Measurements from ENCODE around the gene TNFAIP3.
"Not testable (repeated sequence)": the region's sequence is repeated elsewhere in the genome, so short reads cannot be mapped to it uniquely, and the experiment has no call there.

The TNFAIP3 gene

GRCh38 chr6:137877113-137877512 lies 10.1 kb downstream of the TNFAIP3 start:
- DNase-seq (ENCODE audit: insufficient read length, low spot score) (no peak), FAIRE-seq (no peak)

GRCh38 chr6:137877606-137878005 lies 10.5 kb downstream of the TNFAIP3 start:
- no peak for FAIRE-seq
- no peak for DNase-seq (ENCODE audit: insufficient read length, low spot score)

- FAIRE-seq: no peak
- no peak for DNase-seq (ENCODE audit: insufficient read length, low spot score)
Measured at GRCh38 chr6:137878029-137878428, 11.0 kb downstream of the TNFAIP3 start.

- no peak for FAIRE-seq
Measured at GRCh38 chr6:137878486-137879285, 11.6 kb downstream of the TNFAIP3 start.

GRCh38 chr6:137879299-137879698 lies 12.2 kb downstream of the TNFAIP3 start:
- FAIRE-seq (no peak), DNase-seq (ENCODE audit: insufficient read length, low spot score) (no peak)

More at GRCh38 chr6:137878486-137879285, 11.6 kb downstream of the TNFAIP3 start:
- DNase-seq (ENCODE audit: insufficient read length, low spot score): no peak

GRCh38 chr6:137879885-137880745 lies 13.1 kb downstream of the TNFAIP3 start:
- FAIRE-seq (no peak), DNase-seq (ENCODE audit: insufficient read length, low spot score) (no peak)

GRCh38 chr6:137880746-137881521 lies 13.9 kb downstream of the TNFAIP3 start:
- FAIRE-seq: no peak
- no peak for DNase-seq (ENCODE audit: insufficient read length, low spot score)

GRCh38 chr6:137881522-137881886 lies 14.4 kb downstream of the TNFAIP3 start:
- FAIRE-seq (no peak), DNase-seq (ENCODE audit: insufficient read length, low spot score) (no peak)

GRCh38 chr6:137882225-137882961 lies 15.3 kb downstream of the TNFAIP3 start:
- no peak for DNase-seq (ENCODE audit: insufficient read length, low spot score)
- FAIRE-seq: no peak

- DNase-seq (ENCODE audit: insufficient read length, low spot score) (no peak), FAIRE-seq (no peak)
Measured at GRCh38 chr6:137883400-137884148, 16.5 kb downstream of the TNFAIP3 start.

GRCh38 chr6:137884149-137884909 lies 17.3 kb downstream of the TNFAIP3 start:
- FAIRE-seq (no peak), DNase-seq (ENCODE audit: insufficient read length, low spot score) (no peak)

- DNase-seq (ENCODE audit: insufficient read length, low spot score); FAIRE-seq: not testable (repeated sequence)
Measured at GRCh38 chr6:137884910-137885229, 17.8 kb downstream of the TNFAIP3 start.

GRCh38 chr6:137886226-137886625 lies 19.2 kb downstream of the TNFAIP3 start:
- not testable (repeated sequence) for FAIRE-seq; DNase-seq (ENCODE audit: insufficient read length, low spot score)

- DNase-seq (ENCODE audit: insufficient read length, low spot score) (no peak), FAIRE-seq (no peak)
Measured at GRCh38 chr6:137890983-137891537, 24.0 kb downstream of the TNFAIP3 start.

- DNase-seq (ENCODE audit: insufficient read length, low spot score) (no peak), FAIRE-seq (no peak)
Measured at GRCh38 chr6:137892271-137892708, 25.2 kb downstream of the TNFAIP3 start.

- no peak for DNase-seq (ENCODE audit: insufficient read length, low spot score)
- FAIRE-seq: no peak
Measured at GRCh38 chr6:137893181-137893580, 26.1 kb downstream of the TNFAIP3 start.

GRCh38 chr6:137893726-137894125 lies 26.7 kb downstream of the TNFAIP3 start:
- FAIRE-seq: no peak
- no peak for DNase-seq (ENCODE audit: insufficient read length, low spot score)

GRCh38 chr6:137894378-137894777 lies 27.3 kb downstream of the TNFAIP3 start:
- not testable (repeated sequence) for FAIRE-seq; DNase-seq (ENCODE audit: insufficient read length, low spot score)
